KOPT-K1 (cell line): Measurements from ENCODE around the gene ZNF507.

Experiments
- H3K27ac ChIP-seq: fragments of 200-600 bp; sonication (generic); 2 replicates; pipeline ENCODE4 v1.5.1; 2016; ENCODE audit warnings: antibody characterized with exemption, mild to moderate bottlenecking, low read depth, low read length; ENCODE audit not compliant: poor library complexity, severe bottlenecking
- H3K36me3 ChIP-seq: fragments of 200-600 bp; sonication (generic); 2 replicates; pipeline ENCODE4 v1.5.1; 2017; ENCODE audit warnings: antibody characterized with exemption, mild to moderate bottlenecking, low read length, moderate library complexity; ENCODE audit not compliant: insufficient read depth
- H3K9me3 ChIP-seq: fragments of 200-600 bp; sonication (generic); 2 replicates; pipeline ENCODE4 v1.5.1; 2017; ENCODE audit warnings: antibody characterized with exemption, low read length, mild to moderate bottlenecking; ENCODE audit not compliant: insufficient read depth, poor library complexity, severe bottlenecking

ZNF507 gene

DNA sequence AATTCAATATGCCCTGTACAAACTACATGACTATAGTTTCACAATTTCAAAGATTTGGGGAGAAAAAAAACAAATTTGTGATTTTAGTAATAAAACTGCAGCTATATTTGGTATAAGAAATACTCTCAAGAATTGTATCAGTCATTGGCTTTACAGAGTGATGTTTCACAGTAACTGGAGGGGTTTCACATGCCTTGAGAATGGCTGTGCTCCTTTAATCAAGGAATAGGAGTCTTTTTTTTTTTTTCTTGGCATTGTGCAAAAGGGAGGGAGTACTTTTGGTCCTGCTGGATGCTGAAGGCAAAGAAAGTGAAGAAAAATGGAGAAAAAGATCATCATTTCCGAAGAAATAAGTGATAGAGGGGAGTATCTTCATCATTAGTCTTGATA lies 6.8 kb downstream of the ZNF507 start:
- no peak overlapping the region for H3K27ac ChIP-seq
- H3K36me3 ChIP-seq, result peaks cover 97% of the 10 kb centered on the region
- H3K9me3 ChIP-seq, result no peaks in the 10 kb centered on the region

DNA sequence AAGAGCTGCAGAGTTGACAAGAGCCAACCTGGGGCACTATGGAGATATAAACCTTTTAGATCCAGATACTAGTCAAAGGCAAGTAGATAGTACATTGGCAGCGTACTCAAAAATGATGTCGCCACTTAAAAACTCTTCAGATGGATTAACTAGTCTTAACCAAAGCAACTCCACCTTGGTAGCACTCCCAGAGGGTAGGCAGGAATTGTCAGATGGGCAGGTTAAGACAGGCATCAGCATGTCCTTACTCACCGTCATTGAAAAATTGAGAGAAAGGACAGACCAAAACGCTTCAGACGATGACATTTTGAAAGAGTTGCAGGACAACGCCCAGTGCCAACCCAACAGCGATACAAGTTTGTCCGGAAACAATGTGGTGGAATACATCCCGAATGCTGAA lies 8.9 kb downstream of the ZNF507 start:
- no peak overlapping the region for H3K27ac ChIP-seq
- H3K9me3 ChIP-seq, result no peaks in the 10 kb centered on the region
- peaks cover 97% of the 10 kb centered on the region for H3K36me3 ChIP-seq

DNA sequence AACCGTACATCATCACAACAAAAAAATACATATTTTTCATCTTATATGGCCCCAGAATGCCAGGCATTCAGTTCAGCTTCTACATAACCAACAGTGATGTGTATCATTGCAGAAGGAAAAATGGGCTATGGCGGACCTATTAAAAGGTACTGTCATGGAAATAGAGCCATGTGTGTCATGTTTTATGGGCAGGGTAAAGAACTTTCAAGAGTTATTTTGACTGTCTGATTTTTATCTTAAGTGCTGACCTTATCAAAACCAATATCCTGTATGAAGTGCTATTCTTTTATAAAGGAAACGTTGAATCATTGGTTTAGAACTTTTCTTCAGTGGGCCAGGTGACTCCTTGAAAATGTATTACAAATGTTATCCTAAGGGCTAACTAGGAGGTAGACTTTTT lies 9.9 kb downstream of the ZNF507 start:
- Histone ChIP-seq H3K27ac (no peak overlapping the region), H3K9me3 (no peaks in the 10 kb centered on the region), H3K36me3 (peaks cover 97% of the 10 kb centered on the region)

DNA sequence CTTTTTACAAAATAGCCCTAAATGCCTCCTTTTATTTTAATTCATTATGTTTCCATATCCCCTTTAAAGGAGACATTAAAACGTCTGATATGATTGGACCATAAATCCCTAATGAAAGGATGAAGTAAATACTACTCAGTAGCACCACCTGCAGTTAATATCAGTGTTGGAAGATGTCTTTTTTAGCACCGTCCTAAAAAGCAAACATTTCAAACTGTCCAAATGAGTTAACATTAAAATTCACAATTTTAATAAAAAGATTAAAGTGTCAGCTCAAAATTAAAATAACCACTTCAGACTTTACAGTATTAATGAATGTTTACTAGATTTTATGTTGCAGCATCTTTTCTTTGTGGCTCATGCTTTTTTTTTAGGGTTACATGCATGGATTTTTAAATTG lies 12.3 kb downstream of the ZNF507 start:
- Histone ChIP-seq H3K36me3 (peaks cover 99% of the 10 kb centered on the region), H3K27ac (no peak overlapping the region), H3K9me3 (no peaks in the 10 kb centered on the region)

DNA sequence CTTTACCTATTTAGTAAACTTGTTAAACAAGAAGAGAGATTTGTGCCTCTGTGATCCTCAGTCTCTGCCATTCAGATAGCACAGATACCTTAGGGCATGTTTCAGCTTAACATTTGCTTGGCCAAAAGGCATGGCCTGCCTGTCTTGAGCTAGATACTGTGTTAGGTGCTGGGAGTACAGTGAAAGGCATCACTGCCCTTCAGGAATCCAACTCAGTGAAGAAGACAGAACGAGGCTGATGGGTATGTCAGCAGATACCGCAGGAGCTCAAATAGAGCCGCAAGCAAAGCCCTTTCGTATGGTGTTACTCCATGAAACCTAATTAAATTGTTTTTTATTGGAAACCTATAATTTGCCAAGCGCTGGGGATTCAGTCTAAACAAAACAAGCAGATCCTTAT lies 12.9 kb downstream of the ZNF507 start:
- Histone ChIP-seq H3K9me3 (no peaks in the 10 kb centered on the region), H3K36me3 (peaks cover 99% of the 10 kb centered on the region), H3K27ac (no peak overlapping the region)

DNA sequence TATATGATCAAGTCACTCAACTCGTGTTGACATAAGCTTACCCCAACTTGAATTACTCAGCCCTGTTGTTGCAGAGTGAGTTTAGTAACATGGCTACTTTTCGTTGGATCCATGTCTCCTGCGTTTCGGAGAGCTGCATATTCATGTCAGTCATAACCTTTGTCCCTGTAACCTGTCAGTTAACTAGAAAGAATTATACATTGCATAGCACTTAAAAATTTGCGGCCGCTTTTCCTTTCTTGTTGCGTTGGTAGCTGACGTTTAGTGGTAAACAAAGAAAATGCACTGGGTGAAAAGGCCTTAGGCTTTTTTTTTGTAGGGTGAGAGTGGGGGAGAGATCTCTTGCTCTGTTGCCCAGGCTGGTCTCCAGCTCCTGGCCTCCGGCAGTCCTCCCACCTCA lies 14.2 kb downstream of the ZNF507 start:
- no peak overlapping the region for H3K27ac ChIP-seq
- no peaks in the 10 kb centered on the region for H3K9me3 ChIP-seq
- H3K36me3 ChIP-seq, result peaks cover 97% of the 10 kb centered on the region

DNA sequence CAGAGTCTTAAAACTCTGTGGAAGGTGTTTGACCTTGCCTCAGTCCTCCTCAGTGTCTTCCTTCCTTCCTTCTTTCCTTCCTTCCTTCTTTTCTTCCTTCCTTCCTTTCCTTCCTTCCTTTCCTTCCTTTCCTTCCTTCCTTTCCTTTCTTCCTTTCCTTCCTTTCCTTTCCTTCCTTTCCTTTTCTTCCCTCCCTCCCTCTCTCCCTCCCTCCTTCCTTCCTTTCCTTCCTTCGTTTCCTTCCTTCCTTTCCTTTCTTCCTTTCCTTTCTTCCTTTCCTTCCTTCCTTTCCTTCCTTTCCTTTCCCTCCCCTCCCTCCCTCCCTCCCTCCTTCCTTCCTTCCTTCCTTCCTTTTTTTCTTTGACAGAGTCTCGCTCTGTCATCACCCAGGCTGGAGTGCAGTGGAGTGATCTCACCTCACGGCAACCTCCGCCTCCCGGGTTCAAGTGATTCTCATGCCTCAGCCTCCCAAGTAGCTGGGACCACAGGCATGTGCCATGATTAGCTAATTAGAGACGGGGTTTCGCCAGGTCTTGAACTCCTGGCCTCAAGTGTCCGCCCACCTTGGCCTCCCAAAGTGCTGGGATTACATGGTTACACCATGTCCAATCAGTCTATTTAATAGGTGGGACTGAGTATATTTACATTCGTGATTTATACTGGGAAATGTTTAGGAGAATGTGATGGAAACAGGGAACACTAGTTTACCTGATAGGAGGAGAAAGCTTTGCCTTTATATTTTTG lies 16.3 kb downstream of the ZNF507 start:
- no peak overlapping the region for H3K27ac ChIP-seq
- H3K36me3 ChIP-seq, result peaks cover 97% of the 10 kb centered on the region
- no peaks in the 10 kb centered on the region for H3K9me3 ChIP-seq

DNA sequence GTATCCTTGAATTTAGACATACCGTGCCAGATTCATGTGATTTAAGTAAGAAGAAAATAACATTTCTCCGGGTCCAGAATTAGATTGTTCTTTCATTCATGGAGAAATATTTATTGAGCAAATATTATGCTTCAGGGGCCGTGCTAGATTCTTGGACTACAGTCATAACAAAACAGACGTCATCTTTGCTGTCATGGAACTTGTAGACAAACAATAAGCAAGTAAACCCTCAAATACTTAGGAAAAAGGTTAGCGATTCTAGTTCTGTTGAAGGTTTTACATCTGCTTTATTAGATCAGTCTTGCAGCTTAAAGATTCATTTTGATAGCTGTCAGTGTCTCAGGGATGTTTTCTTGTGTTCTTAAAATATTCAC lies 16.9 kb downstream of the ZNF507 start:
- Histone ChIP-seq H3K27ac (no peak overlapping the region), H3K36me3 (peaks cover 97% of the 10 kb centered on the region), H3K9me3 (no peaks in the 10 kb centered on the region)

DNA sequence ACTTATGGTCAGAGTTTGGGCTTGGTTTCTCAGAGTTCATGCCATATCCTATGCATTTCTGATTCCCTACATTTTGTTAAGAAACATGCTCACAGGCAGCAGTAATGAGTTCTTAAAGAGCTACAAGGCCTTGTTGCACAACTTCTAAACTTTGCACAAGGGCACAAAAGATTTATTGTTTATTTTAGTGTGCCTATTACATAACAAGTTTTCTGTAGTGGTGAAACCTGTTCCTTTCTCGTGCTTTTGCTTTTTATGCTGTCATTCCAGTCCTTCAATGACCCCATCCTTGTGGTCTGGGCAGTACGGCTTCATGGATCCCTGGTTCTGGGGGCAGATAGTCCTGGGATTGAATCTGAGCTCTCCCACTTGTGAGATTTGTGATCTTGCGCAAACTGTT lies 17.8 kb downstream of the ZNF507 start:
- Histone ChIP-seq H3K9me3 (no peaks in the 10 kb centered on the region), H3K36me3 (peaks cover 97% of the 10 kb centered on the region), H3K27ac (no peak overlapping the region)

DNA sequence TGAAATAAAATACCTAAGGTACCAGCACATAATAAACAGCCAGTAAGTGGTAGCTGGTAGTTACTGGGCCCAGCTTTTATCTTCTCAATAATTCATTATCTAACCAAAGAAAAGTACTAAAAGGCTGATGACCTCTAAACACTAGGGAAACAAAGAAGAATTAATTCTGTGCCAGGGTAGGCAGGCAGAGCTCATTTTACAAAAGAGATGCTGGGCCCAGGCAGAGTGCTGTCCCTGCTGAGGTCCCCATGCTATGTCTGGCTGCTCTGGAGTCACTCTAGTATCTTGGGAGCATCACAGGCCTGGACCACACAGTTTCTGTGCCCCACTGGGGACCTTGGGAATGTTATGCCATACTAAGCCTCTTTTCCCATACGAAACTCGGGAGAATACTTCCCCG lies 18.2 kb downstream of the ZNF507 start:
- H3K36me3 ChIP-seq, result peaks cover 97% of the 10 kb centered on the region
- H3K27ac ChIP-seq, result no peak overlapping the region
- no peaks in the 10 kb centered on the region for H3K9me3 ChIP-seq

DNA sequence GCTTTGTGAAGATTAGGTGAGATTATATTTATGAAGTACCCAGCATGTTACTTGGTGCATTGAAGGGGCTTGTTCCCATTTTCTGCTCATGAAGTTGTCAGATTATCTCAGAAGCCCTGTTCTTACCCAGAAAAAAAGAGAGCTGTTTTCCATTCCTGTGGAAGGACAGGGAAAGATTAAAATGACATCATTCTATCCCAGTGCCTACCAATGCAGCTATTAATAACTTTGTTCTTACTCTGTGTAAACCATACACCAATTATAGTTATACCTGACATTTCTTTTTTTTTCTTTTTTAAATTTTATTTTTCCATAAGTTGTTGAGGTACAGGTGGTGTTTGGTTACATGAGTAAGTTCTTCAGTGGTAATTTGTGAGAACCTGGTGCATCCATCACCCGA lies 18.6 kb downstream of the ZNF507 start:
- H3K27ac ChIP-seq, result no peak overlapping the region
- H3K36me3 ChIP-seq, result peaks cover 97% of the 10 kb centered on the region
- no peaks in the 10 kb centered on the region for H3K9me3 ChIP-seq

DNA sequence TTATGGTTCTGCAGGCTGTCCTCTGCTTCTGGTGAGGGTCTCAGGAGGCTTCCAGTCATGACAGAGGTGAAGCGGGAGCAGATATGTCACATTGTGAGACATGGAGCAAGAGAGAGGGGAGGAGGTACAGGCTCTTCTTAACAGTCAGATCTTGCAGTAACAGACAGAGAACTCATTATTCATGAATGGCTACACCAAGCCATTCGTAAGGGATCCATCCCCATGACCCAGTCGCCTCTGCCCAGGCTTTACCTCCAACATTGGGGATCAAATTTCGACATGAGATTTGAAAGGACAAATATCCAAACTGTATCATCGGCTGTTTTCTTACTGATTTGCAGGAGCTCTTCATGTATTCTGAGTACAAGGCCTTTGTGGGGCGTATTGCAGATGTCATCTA lies 21.7 kb downstream of the ZNF507 start:
- no peak overlapping the region for H3K27ac ChIP-seq
- H3K36me3 ChIP-seq, result peaks cover 96% of the 10 kb centered on the region
- H3K9me3 ChIP-seq, result no peaks in the 10 kb centered on the region

DNA sequence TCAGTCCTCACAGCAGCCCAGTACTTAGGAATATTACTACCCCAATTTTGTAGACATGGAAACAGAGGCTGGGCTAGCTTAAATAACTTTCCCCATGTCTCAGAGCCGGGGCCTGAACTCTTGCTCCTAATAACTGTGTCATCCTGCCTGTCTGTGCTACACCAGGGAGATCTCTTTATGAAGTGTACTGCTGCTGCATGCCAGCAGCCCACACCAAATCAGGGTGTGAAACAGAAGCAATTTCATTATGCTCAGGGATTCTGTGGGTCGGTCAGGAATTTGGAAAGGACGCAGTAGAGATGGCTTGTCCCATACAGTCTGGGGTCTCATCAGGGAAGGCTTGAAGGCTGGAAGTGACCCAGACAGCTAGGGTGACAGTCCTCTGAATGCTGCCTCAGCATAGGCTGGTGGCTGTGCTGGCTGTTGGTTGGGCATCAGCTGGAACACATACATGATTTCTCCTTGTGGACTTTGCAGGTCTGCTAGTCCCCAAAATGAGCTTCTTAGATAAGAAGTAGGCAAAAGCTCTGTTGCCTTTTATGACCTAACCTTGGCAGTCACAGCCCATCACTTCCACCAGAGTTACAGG lies 22.6 kb downstream of the ZNF507 start:
- H3K9me3 ChIP-seq, result no peaks in the 10 kb centered on the region
- peaks cover 96% of the 10 kb centered on the region for H3K36me3 ChIP-seq
- H3K27ac ChIP-seq, result no peak overlapping the region

DNA sequence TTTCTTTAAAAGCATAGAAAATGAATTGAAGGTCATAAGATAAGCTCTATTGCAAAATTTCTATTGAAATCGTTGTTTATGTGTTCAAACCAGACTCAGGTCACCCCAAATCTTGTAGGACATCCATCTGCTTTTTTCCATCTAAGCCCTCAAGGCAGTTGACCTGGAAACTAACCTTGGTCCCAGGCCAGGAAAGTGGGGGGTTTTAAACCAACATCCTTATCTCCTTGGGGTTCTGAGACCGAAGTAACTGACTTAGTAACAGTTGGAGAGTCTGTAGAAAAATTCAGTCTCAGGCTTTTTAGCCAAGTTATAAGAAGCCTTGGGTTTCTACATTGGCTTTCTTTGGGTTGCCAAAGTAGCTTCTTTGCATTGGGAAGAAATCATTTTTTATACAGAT lies 23.4 kb downstream of the ZNF507 start:
- Histone ChIP-seq H3K36me3 (peaks cover 96% of the 10 kb centered on the region), H3K9me3 (no peaks in the 10 kb centered on the region), H3K27ac (no peak overlapping the region)

DNA sequence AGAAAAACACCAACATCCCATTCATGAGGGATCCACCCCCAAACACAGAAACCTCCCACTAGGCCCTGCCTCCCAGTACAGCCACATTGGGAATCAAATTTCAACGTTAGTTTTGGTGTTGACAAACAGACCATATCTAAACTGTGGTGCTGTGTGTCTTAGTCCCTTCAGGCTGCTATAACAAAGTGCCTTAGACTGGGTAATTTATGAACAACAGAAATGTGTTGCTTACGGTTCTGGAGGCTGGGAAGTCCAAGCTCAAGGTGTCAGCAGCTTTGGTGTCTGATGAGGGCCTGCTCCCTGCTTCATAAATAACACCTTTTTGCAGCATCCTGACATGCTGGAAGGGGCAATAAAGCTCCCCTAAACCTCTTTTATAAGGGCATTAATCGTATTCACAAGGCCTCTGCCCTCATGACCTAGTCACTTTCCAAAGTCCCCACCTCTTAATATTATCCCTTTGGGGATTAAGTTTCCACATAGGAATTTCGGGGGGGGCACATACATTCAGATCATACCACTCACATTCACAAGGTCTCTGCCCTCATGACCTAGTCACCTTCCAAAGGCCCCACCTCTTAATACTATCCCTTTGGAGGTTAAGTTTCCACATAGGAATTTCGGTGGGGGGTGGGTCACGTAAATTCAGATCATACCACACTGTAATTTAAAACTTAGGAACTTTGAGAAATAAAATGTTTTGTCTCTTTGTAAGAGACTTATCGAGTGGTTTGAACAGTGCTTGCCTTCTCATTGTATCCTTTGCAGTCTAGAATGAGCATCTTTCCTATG lies 27.5 kb downstream of the ZNF507 start:
- Histone ChIP-seq H3K9me3 (no peaks in the 10 kb centered on the region), H3K27ac (no peak overlapping the region), H3K36me3 (peaks cover 96% of the 10 kb centered on the region)
